ENCODE measurements around the gene ACSF2.

GRCh38 chr17:50473901-50474300 lies 47.9 kb downstream of the ACSF2 start:
- TF ChIP-seq, protein P1, sequence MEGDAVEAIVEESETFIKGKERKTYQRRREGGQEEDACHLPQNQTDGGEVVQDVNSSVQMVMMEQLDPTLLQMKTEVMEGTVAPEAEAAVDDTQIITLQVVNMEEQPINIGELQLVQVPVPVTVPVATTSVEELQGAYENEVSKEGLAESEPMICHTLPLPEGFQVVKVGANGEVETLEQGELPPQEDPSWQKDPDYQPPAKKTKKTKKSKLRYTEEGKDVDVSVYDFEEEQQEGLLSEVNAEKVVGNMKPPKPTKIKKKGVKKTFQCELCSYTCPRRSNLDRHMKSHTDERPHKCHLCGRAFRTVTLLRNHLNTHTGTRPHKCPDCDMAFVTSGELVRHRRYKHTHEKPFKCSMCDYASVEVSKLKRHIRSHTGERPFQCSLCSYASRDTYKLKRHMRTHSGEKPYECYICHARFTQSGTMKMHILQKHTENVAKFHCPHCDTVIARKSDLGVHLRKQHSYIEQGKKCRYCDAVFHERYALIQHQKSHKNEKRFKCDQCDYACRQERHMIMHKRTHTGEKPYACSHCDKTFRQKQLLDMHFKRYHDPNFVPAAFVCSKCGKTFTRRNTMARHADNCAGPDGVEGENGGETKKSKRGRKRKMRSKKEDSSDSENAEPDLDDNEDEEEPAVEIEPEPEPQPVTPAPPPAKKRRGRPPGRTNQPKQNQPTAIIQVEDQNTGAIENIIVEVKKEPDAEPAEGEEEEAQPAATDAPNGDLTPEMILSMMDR (optimal IDR thresholded peaks at IDR 0.05 in 1 of 3, IDR thresholded peaks at IDR 0.05 in 1 of 3, conservative IDR thresholded peaks at IDR 0.05 in 1 of 3; ENCODE audit: extremely low read depth in 1 of 3, insufficient read depth in 2 of 3, low read length in 3 of 3): no peak
- no peak for TF ChIP-seq EZH2 (IDR thresholded peaks at IDR 0.05; ENCODE audit: low read length)
